Astrocyte (in vitro differentiated cells and primary cell): ENCODE measurements around the gene BCAR3. TPM values are rescaled to one million over a fixed set of nuclear protein-coding genes. Genes with fewer than 3 reads are reported as not detected.

Experiments
- DNase-seq: peaks from one replicate; pipeline ENCODE4 v3.0.0-alpha.2; 2010; ENCODE audit warnings: low read depth
- FAIRE-seq: peaks from 2 replicates; lab custom pipeline; 2011; peaks lifted over from hg19 to GRCh38; lab: Jason Lieb, UNC
- H2AFZ ChIP-seq: 2 replicates; pipeline ENCODE4 v1.6.0; 2012; ENCODE audit warnings: low read depth, low read length, inconsistent platforms
- H3K27ac ChIP-seq: 2 replicates; pipeline ENCODE4 v1.5.1; 2011; ENCODE audit warnings: low read depth, low read length, inconsistent platforms
- H3K27me3 ChIP-seq: 2 replicates; pipeline ENCODE4 v1.6.0; 2011; ENCODE audit warnings: low read length, inconsistent platforms; ENCODE audit not compliant: insufficient read depth
- H3K36me3 ChIP-seq: 2 replicates; pipeline ENCODE4 v1.5.1; 2011; ENCODE audit warnings: low read length, inconsistent platforms; ENCODE audit not compliant: insufficient read depth
- H3K4me1 ChIP-seq: 2 replicates; pipeline ENCODE4 v1.5.1; 2011; ENCODE audit warnings: low read length, inconsistent platforms; ENCODE audit not compliant: insufficient read depth
- H3K4me2 ChIP-seq: 2 replicates; pipeline ENCODE4 v1.6.0; 2012; ENCODE audit warnings: low read length, inconsistent platforms
- H3K4me3 ChIP-seq: 2 replicates; pipeline ENCODE4 v1.5.1; 2011; ENCODE audit warnings: low read depth, mild to moderate bottlenecking, low read length, inconsistent platforms; ENCODE audit not compliant: insufficient read depth
- H3K79me2 ChIP-seq: 2 replicates; pipeline ENCODE4 v1.6.0; 2012; ENCODE audit warnings: mild to moderate bottlenecking, low read length, inconsistent platforms; ENCODE audit not compliant: insufficient read depth
- H3K9ac ChIP-seq: 2 replicates; pipeline ENCODE4 v1.6.0; 2012; ENCODE audit warnings: mild to moderate bottlenecking, low read length, inconsistent platforms
- H3K9me3 ChIP-seq: 2 replicates; pipeline ENCODE4 v1.5.1; 2012; ENCODE audit warnings: low read depth, mild to moderate bottlenecking, low read length, inconsistent platforms; ENCODE audit not compliant: insufficient read depth
- H4K20me1 ChIP-seq: 2 replicates; pipeline ENCODE4 v1.6.0; 2012; ENCODE audit warnings: low read length, inconsistent platforms; ENCODE audit not compliant: insufficient read depth
- H3K27ac Mint-ChIP-seq: one replicate; pipeline ENCODE4 v1.8.0; 2021; ENCODE audit warnings: mild to moderate bottlenecking, mixed read lengths; ENCODE audit not compliant: unreplicated experiment
- H3K27me3 Mint-ChIP-seq: one replicate; pipeline ENCODE4 v1.8.0; 2021; ENCODE audit warnings: low read depth, mixed read lengths; ENCODE audit not compliant: unreplicated experiment
- H3K36me3 Mint-ChIP-seq: one replicate; pipeline ENCODE4 v1.8.0; 2021; ENCODE audit warnings: low read depth, mixed read lengths; ENCODE audit not compliant: unreplicated experiment
- H3K4me1 Mint-ChIP-seq: one replicate; pipeline ENCODE4 v1.8.0; 2021; ENCODE audit warnings: low read depth, mixed read lengths; ENCODE audit not compliant: unreplicated experiment
- H3K4me3 Mint-ChIP-seq: one replicate; pipeline ENCODE4 v1.8.0; 2021; ENCODE audit warnings: mild to moderate bottlenecking, moderate library complexity, mixed read lengths; ENCODE audit not compliant: unreplicated experiment
- H3K9me3 Mint-ChIP-seq: one replicate; pipeline ENCODE4 v1.8.0; 2021; ENCODE audit warnings: mild to moderate bottlenecking, mixed read lengths; ENCODE audit not compliant: unreplicated experiment
- CTCF ChIP-seq: IDR thresholded peaks from 2 replicates; pipeline ENCODE4 v1.5.1; 2011; ENCODE audit warnings: low read depth, mild to moderate bottlenecking, inconsistent platforms, low read length, moderate library complexity; ENCODE audit not compliant: insufficient read depth
- EZH2 ChIP-seq: IDR thresholded peaks from 2 replicates; pipeline ENCODE4 v1.6.1; 2012; ENCODE audit warnings: mild to moderate bottlenecking, low read length, inconsistent platforms; ENCODE audit not compliant: insufficient read depth
- total RNA-seq: library from RNA; stranded (reverse); gene quantifications from 2 replicates; pipeline ENCODE4 v1.2.1, GENCODE V29; 2021

The BCAR3 gene
- total RNA-seq, 1 donor from 2014 or later = 30.0 TPM

DNA sequence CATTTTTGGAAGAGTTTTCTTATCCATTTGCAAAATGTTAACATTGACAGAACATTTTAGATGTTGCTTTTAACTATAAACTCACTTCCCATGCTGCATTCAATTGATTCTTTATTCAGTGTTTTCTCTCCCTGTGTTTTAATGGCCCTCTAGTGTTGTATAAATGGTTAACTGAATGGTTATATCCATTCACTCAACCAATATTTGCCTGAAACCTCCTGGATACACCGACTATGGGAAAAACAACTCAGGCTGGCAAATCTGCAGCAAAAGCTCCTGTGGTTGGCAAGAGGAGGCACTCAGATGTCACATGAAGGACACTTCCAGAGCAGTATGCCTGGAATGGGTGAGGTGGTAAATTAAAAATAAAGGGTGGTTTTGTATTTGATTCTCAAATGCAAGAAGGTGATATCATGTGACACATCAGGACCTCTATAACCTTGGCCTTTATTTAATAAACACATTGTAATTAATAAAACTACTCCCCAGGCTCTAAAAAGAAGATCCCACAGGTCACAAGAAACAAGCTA is 107.6 kb downstream of the BCAR3 start:
- peaks cover 40% of the 10 kb centered on the region for H4K20me1 ChIP-seq
- no peak overlapping the region for H3K27ac ChIP-seq
- peaks cover 64% of the 10 kb centered on the region for H3K36me3 ChIP-seq
- no peak overlapping the region for H2AFZ ChIP-seq
- no peak for TF ChIP-seq EZH2
- no peak for TF ChIP-seq CTCF
- Mint-ChIP-seq H3K27me3 (no peaks in the 10 kb centered on the region), H3K27ac (no peak overlapping the region), H3K36me3 (peaks cover 30% of the 10 kb centered on the region), H3K4me3 (no peak overlapping the region), H3K9me3 (no peaks in the 10 kb centered on the region), H3K4me1 (peaks cover 22% of the 10 kb centered on the region)
- H3K4me1 ChIP-seq = peaks cover 10% of the 10 kb centered on the region
- no peak overlapping the region for H3K4me3 ChIP-seq
- H3K9ac ChIP-seq = no peak overlapping the region
- no peak overlapping the region for H3K4me2 ChIP-seq
- FAIRE-seq (no peak), DNase-seq (no peak)
- no peaks in the 10 kb centered on the region for H3K27me3 ChIP-seq
- H3K79me2 ChIP-seq = peaks cover 42% of the 10 kb centered on the region
- no peaks in the 10 kb centered on the region for H3K9me3 ChIP-seq

GRCh38 chr1:93571623-93572310 is 109.9 kb downstream of the BCAR3 start:
- Histone ChIP-seq H3K79me2 (peaks cover 21% of the 10 kb centered on the region), H3K9me3 (no peaks in the 10 kb centered on the region), H4K20me1 (peaks cover 33% of the 10 kb centered on the region), H3K27me3 (no peaks in the 10 kb centered on the region), H3K4me2 (no peak overlapping the region), H3K4me3 (no peak overlapping the region), H3K4me1 (peaks cover 19% of the 10 kb centered on the region), H3K36me3 (peaks cover 70% of the 10 kb centered on the region), H3K27ac (no peak overlapping the region), H2AFZ (no peak overlapping the region), H3K9ac (no peak overlapping the region)
- Mint-ChIP-seq H3K27ac (no peak overlapping the region), H3K4me3 (no peak overlapping the region), H3K9me3 (no peaks in the 10 kb centered on the region), H3K27me3 (no peaks in the 10 kb centered on the region), H3K36me3 (peaks cover 34% of the 10 kb centered on the region), H3K4me1 (peaks cover 28% of the 10 kb centered on the region)
- DNase-seq (no peak), FAIRE-seq (no peak)
- TF ChIP-seq EZH2 (no peak), CTCF (no peak)

GRCh38 chr1:93569489-93569888 is 112.1 kb downstream of the BCAR3 start:
- no peak for DNase-seq
- Histone ChIP-seq H2AFZ (no peak overlapping the region), H3K79me2 (peaks cover 18% of the 10 kb centered on the region), H4K20me1 (peaks cover 32% of the 10 kb centered on the region), H3K9me3 (no peaks in the 10 kb centered on the region), H3K9ac (no peak overlapping the region), H3K27ac (no peak overlapping the region), H3K4me2 (no peak overlapping the region), H3K27me3 (no peaks in the 10 kb centered on the region), H3K36me3 (peaks cover 68% of the 10 kb centered on the region), H3K4me3 (no peak overlapping the region), H3K4me1 (peaks cover 9% of the 10 kb centered on the region)
- Mint-ChIP-seq H3K4me1 (peaks cover 17% of the 10 kb centered on the region), H3K27me3 (no peaks in the 10 kb centered on the region), H3K36me3 (peaks cover 31% of the 10 kb centered on the region), H3K9me3 (no peaks in the 10 kb centered on the region), H3K4me3 (no peak overlapping the region), H3K27ac (no peak overlapping the region)
- FAIRE-seq = no peak
- TF ChIP-seq CTCF = no peak
- TF ChIP-seq EZH2 = no peak
